Measurements from ENCODE around the gene SLC30A5.

Gene SLC30A5

GRCh38 chr5:69166686-69167492, 73.1 kb downstream of the SLC30A5 start, which contains the start of gene CCNB1:
Gene CCNB1 (plus strand): TSS chr5:69167150. CDS start chr5:69167263, 113 bp downstream.
- TF ChIP-seq CTCF (IDR thresholded peaks at IDR 0.05; ENCODE audit: insufficient read depth, low read depth, low read length, missing control alignments): no peak
- peak within 1 kb of the TSS; percentile 91 for H3K4me3 ChIP-seq (ENCODE audit: low read length)
- peak; percentile 99 for DNase-seq (ENCODE audit: low read depth)

- H3K4me3 ChIP-seq (ENCODE audit: low read length): peak overlapping the region; percentile 91
- TF ChIP-seq CTCF (IDR thresholded peaks at IDR 0.05; ENCODE audit: insufficient read depth, low read depth, low read length, missing control alignments): no peak
- DNase-seq (ENCODE audit: low read depth): peak; percentile 20
Measured at GRCh38 chr5:69167493-69167855, 73.7 kb downstream of the SLC30A5 start.

- peak overlapping the region; percentile 91 for H3K4me3 ChIP-seq (ENCODE audit: low read length)
- DNase-seq (ENCODE audit: low read depth): no peak
- TF ChIP-seq CTCF (IDR thresholded peaks at IDR 0.05; ENCODE audit: insufficient read depth, low read depth, low read length, missing control alignments): no peak
Measured at GRCh38 chr5:69167929-69168328, 74.1 kb downstream of the SLC30A5 start.

- DNase-seq (ENCODE audit: low read depth): peak; percentile 16
- TF ChIP-seq CTCF (IDR thresholded peaks at IDR 0.05; ENCODE audit: insufficient read depth, low read depth, low read length, missing control alignments): no peak
- H3K4me3 ChIP-seq (ENCODE audit: low read length): no peak overlapping the region
Measured at GRCh38 chr5:69170495-69170894, 76.7 kb downstream of the SLC30A5 start.

- TF ChIP-seq CTCF (IDR thresholded peaks at IDR 0.05; ENCODE audit: insufficient read depth, low read depth, low read length, missing control alignments): no peak
- no peak for DNase-seq (ENCODE audit: low read depth)
- no peak overlapping the region for H3K4me3 ChIP-seq (ENCODE audit: low read length)
Measured at GRCh38 chr5:69170969-69171368, 77.2 kb downstream of the SLC30A5 start.
